Body of pancreas (tissue), 4 donors: ENCODE measurements around the gene AOAH. TPM values are rescaled to one million over a fixed set of nuclear protein-coding genes. Genes with fewer than 3 reads are reported as not detected.
"Not testable (repeated sequence)": the region's sequence is repeated elsewhere in the genome, so short reads cannot be mapped to it uniquely, and the experiment has no call there.

Source experiments
- ATAC-seq: fragments of 150-250 bp; one replicate; pipeline ENCODE4 v1.9.1; 2016
- DNase-seq, 4 donors: peaks; one replicate each; pipeline ENCODE4 v3.0.0-alpha.2; 2019
- H3K27ac ChIP-seq, 4 donors: fragments of 200-600 bp; sonication (generic); 1 replicate in 3 of 4; 2 replicates in 1 of 4; pipeline versions ENCODE4 v1.5.1 to v1.6.1; 2016 to 2019; ENCODE audit warnings: mild to moderate bottlenecking in 1 of 4, mixed read lengths in 1 of 4, moderate library complexity in 1 of 4
- H3K27me3 ChIP-seq, 2 donors: fragments of 200-600 bp; sonication (generic); one replicate each; pipeline ENCODE4 v1.6.0; 2016; ENCODE audit warnings: mild to moderate bottlenecking in 1 of 2
- H3K36me3 ChIP-seq, 2 donors: fragments of 200-600 bp; sonication (generic); replicated peaks in 1 of 2; 2 replicates each; pipeline ENCODE4 v1.5.1; 2016; ENCODE audit warnings: low read depth in 2 of 2; ENCODE audit not compliant: insufficient read depth in 1 of 2
- H3K4me1 ChIP-seq: fragments of 200-600 bp; sonication (generic); one replicate; pipeline ENCODE4 v1.6.0; 2016
- H3K4me3 ChIP-seq, 2 donors: fragments of 200-600 bp; sonication (generic); 1 replicate in 1 of 2; 2 replicates in 1 of 2; pipeline ENCODE4 v1.5.1; 2016 to 2019
- H3K9me3 ChIP-seq, 3 donors: fragments of 200-600 bp; sonication (generic); 1 replicate in 2 of 3; 2 replicates in 1 of 3; pipeline ENCODE4 v1.5.1; 2016
- POLR2A ChIP-seq, 3 donors: fragments of 450-650 bp; IDR thresholded peaks; one replicate each; pipeline ENCODE4 v1.6.1; 2016; ENCODE audit warnings: antibody characterized with exemption in 3 of 3, mild to moderate bottlenecking in 2 of 3
- WGBS, 2 donors: methylation state at CpG; one replicate each; pipeline ENCODE4 v1.1.5; 2017; 5-methylcytosine and 5-hydroxymethylcytosine counted together
- intact Hi-C: fragments of 100-400 bp; cut with DNase I; formaldehyde crosslinking; loops from one replicate; pipeline ENCODE4 v1.15.1; 2023
- total RNA-seq, 2 donors: library from RNA; depleted of rRNA; stranded (reverse); fragments of >200 nt; gene quantifications; one replicate each; pipeline ENCODE4 v1.1.0, GENCODE V29; 2016
- TF ChIP-seq, protein P1 (sequence below), 7 experiments: fragments of 450-650 bp in 4 of 7; fragments of 200-600 bp in 3 of 7; sonication (generic) in 3 of 7; IDR thresholded peaks; one replicate each; pipeline ENCODE4 v1.5.1; 2016 to 2019; ENCODE audit warnings: antibody characterized with exemption in 7 of 7

Gene AOAH
- total RNA-seq, 2 donors from 2014 or later, result 4.9 to 6.2 TPM

DNA sequence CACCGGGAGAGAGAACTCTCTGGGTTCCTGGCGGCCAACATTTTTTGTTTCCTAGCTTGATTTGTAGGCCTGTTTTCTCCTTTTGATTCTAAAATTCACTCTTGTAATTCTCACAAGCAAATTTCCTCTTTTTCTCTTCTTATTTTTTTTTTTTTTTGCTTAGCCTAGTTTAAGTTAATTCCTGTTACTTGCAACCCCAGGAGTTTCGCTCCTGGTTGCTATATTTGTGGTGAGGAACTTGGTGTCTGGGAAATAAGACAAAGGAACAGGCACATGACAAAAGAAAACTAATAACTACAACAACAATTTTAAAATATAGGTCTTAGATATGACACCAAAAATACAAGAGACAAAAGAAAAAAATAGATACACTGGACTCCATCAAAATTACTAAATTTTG, 6.7 kb downstream of the AOAH start:
- WGBS, 2 donors, result 81 to 96% methylated on average over 3 of the region's 3 CpGs
- DNase-seq (no peak), ATAC-seq (no peak)
- Histone ChIP-seq H3K36me3 (no peaks in the 10 kb centered on the region), H3K4me3 (no peak overlapping the region), H3K9me3 (no peaks in the 10 kb centered on the region), H3K27me3 (no peaks in the 10 kb centered on the region), H3K4me1 (peaks cover 11% of the 10 kb centered on the region), H3K27ac (peak overlapping the region in 1 of 4 donors; percentile 63)
- TF ChIP-seq, protein P1, sequence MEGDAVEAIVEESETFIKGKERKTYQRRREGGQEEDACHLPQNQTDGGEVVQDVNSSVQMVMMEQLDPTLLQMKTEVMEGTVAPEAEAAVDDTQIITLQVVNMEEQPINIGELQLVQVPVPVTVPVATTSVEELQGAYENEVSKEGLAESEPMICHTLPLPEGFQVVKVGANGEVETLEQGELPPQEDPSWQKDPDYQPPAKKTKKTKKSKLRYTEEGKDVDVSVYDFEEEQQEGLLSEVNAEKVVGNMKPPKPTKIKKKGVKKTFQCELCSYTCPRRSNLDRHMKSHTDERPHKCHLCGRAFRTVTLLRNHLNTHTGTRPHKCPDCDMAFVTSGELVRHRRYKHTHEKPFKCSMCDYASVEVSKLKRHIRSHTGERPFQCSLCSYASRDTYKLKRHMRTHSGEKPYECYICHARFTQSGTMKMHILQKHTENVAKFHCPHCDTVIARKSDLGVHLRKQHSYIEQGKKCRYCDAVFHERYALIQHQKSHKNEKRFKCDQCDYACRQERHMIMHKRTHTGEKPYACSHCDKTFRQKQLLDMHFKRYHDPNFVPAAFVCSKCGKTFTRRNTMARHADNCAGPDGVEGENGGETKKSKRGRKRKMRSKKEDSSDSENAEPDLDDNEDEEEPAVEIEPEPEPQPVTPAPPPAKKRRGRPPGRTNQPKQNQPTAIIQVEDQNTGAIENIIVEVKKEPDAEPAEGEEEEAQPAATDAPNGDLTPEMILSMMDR (IDR thresholded peaks at IDR 0.05), result no peak
- TF ChIP-seq POLR2A (IDR thresholded peaks at IDR 0.05), result no peak
- intact Hi-C loops, result no loop called here

DNA sequence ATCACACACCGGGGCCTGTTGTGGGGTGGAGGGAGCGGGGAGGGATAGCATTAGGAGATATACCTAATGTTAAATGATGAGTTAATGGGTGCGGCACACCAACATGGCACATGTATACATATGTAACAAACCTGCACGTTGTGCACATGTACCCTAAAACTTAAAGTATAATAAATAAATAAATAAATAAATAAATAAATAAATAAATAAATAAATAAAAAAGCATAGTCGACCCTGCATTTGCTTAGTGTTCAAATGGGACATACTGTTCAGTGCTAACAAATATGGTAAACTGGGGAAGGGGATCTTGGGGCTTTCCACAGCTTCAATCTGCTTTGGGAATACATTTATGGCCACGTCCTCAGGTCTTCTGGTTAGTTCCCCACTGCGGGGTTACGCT, 7.5 kb downstream of the AOAH start:
- ATAC-seq, H3K4me3 ChIP-seq, DNase-seq, intact Hi-C loops, H3K9me3 ChIP-seq, H3K36me3 ChIP-seq, H3K27me3 ChIP-seq: not testable (repeated sequence)
- H3K4me1 ChIP-seq, result peaks cover 12% of the 10 kb centered on the region
- peak overlapping the region in 1 of 4 donors; percentile 63 for H3K27ac ChIP-seq
- WGBS, 2 donors, result 81 to 88% methylated on average over 8 of the region's 8 CpGs

DNA sequence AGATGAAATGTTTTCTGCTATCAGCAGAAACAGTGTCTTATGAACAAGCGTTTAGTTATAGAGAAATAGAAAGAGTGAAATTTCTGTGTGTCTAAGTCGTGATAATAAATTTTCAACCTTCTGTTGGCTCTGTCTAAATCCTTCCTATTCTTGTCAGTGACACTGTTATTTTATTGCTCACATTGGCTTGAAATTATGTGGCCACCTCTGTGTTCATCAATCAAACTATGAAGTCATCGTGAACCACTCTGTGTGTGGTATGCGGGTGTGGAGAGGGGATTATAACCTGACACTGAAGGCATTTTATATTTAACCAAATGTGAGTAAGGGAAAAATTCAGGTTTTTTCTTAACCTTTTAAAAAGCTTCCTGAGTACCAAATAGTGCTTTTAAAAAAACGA, 12.3 kb downstream of the AOAH start:
- H3K27ac ChIP-seq, result peak overlapping the region in 3 of 4 donors; percentile 66 to 83 (median 69)
- no peaks in the 10 kb centered on the region for H3K36me3 ChIP-seq
- H3K4me3 ChIP-seq, result no peak overlapping the region

DNA sequence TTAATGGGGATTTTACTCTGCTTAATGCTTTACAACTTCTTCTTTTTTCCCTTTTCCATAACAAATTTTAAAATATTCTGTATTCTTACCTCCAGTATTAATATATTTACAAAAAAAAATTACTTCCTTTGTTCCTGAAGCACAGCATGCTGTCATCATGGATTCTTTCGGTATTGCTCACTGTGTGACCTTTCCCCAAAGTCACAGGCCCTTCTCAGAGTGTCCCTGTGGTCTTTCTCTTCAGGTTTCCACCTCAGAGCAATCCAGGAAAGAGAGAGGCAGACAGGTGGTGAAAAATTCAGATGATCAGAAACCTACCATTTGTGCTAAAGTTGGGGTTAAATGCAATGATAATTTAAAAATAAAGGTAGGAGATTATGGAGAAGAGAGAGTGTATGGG, 13.0 kb downstream of the AOAH start:
- WGBS, 2 donors, result 64 to 65% methylated on average over 1 of the region's 1 CpG
- H3K27ac ChIP-seq, result peak overlapping the region in 3 of 4 donors; percentile 66 to 83 (median 69)
- H3K27me3 ChIP-seq, result no peaks in the 10 kb centered on the region
- ATAC-seq (peak; percentile 57), DNase-seq (no peak)
- intact Hi-C loops, result no loop called here
- no peak for TF ChIP-seq POLR2A (IDR thresholded peaks at IDR 0.05)
- TF ChIP-seq, protein P1 (IDR thresholded peaks at IDR 0.05), result no peak
- H3K9me3 ChIP-seq, result no peaks in the 10 kb centered on the region
- no peak overlapping the region for H3K4me3 ChIP-seq
- H3K36me3 ChIP-seq, result no peaks in the 10 kb centered on the region
- H3K4me1 ChIP-seq, result peaks cover 37% of the 10 kb centered on the region

More for the DNA sequence above, 12.3 kb downstream of the AOAH start:
- DNase-seq, result no peak
- Histone ChIP-seq H3K27me3 (no peaks in the 10 kb centered on the region), H3K4me1 (peaks cover 36% of the 10 kb centered on the region), H3K9me3 (no peaks in the 10 kb centered on the region)
- WGBS, 2 donors, result 60 to 62% methylated on average over 5 of the region's 5 CpGs
- TF ChIP-seq POLR2A (IDR thresholded peaks at IDR 0.05), result no peak
- TF ChIP-seq, protein P1 (IDR thresholded peaks at IDR 0.05), result no peak
- peak; percentile 74 for ATAC-seq
- intact Hi-C loops, result no loop called here

DNA sequence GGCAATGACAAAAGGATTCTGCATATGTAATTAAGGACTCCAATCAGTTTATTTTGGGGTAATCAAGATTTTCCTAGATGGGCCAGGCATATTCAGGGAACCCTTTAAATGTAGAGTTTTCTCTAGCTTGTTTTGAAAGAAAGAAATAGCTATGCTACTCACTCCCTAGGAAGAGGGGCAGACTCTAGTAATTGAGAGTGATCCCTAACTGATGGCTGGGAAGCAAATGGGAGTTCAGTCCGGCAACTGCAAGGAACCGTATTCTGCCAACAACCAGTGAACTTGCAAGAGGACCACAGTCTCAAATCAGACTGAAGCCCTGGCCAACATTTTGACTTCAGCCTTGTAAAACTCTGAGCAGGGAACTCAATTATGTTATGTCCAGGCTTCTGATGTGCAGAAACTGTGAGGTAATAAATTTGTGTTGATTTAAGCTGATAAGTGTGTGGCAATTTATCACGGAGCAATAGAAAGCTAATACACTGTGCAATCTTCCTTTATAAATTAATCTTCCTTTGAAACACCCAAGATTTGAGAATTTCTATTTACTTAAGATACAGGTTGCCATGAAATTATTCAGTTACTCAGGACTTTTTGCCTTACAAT, 14.0 kb downstream of the AOAH start:
- ATAC-seq (peak; percentile 88), DNase-seq (peak in 2 of 4 donors; percentile 15 to 17)
- Histone ChIP-seq H3K27me3 (no peaks in the 10 kb centered on the region), H3K9me3 (no peaks in the 10 kb centered on the region), H3K27ac (peak overlapping the region; percentile 11 to 83 (median 68)), H3K36me3 (no peaks in the 10 kb centered on the region), H3K4me1 (peaks cover 37% of the 10 kb centered on the region), H3K4me3 (no peak overlapping the region)
- WGBS, 2 donors, result 6 to 11% methylated on average over 3 of the region's 3 CpGs
- intact Hi-C loops, result no loop called here
- TF ChIP-seq POLR2A (IDR thresholded peaks at IDR 0.05), result no peak

DNA sequence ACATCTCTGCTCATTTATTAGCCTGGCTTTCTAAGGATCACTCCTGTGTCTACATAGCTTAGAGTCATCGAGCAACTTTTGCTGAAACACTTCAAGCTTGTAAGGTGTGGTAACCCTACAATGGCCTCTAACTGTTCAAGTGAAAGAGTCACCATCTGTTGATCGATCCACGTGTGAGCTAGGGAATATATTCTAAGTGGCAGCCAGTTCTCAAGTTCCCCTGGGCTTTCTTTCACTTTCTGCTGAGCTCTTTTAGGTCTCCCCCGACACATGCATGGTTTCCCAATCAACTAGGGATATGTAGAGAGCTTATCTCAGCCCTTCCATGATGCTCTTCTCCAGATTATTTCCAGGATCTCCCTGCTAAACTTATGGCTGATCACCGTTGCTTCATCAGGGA, 15.5 kb downstream of the AOAH start:
- TF ChIP-seq POLR2A (IDR thresholded peaks at IDR 0.05), result no peak
- TF ChIP-seq, protein P1 (IDR thresholded peaks at IDR 0.05), result no peak
- WGBS, 2 donors, result 89 to 91% methylated on average over 5 of the region's 5 CpGs
- peaks cover 37% of the 10 kb centered on the region for H3K4me1 ChIP-seq
- intact Hi-C loops, result no loop called here
- DNase-seq (no peak), ATAC-seq (no peak)
- H3K27me3 ChIP-seq, result no peaks in the 10 kb centered on the region
- H3K36me3 ChIP-seq, result no peaks in the 10 kb centered on the region
- H3K9me3 ChIP-seq, result no peaks in the 10 kb centered on the region
- H3K27ac ChIP-seq, result peak overlapping the region in 2 of 4 donors; percentile 52 to 69
- H3K4me3 ChIP-seq, result no peak overlapping the region
